Body of pancreas (tissue), 4 donors: ENCODE results near the gene DCANP1.

Experiments used
- CTCF ChIP-seq, 7 experiments: fragments of 450-650 bp in 4 of 7; fragments of 200-600 bp in 3 of 7; sonication (generic) in 3 of 7; IDR thresholded peaks; one replicate each; pipeline ENCODE4 v1.5.1; 2016 to 2019; ENCODE audit warnings: antibody characterized with exemption in 7 of 7
- POLR2A ChIP-seq, 3 donors: fragments of 450-650 bp; IDR thresholded peaks; one replicate each; pipeline ENCODE4 v1.6.1; 2016; ENCODE audit warnings: antibody characterized with exemption in 3 of 3, mild to moderate bottlenecking in 2 of 3

DNA sequence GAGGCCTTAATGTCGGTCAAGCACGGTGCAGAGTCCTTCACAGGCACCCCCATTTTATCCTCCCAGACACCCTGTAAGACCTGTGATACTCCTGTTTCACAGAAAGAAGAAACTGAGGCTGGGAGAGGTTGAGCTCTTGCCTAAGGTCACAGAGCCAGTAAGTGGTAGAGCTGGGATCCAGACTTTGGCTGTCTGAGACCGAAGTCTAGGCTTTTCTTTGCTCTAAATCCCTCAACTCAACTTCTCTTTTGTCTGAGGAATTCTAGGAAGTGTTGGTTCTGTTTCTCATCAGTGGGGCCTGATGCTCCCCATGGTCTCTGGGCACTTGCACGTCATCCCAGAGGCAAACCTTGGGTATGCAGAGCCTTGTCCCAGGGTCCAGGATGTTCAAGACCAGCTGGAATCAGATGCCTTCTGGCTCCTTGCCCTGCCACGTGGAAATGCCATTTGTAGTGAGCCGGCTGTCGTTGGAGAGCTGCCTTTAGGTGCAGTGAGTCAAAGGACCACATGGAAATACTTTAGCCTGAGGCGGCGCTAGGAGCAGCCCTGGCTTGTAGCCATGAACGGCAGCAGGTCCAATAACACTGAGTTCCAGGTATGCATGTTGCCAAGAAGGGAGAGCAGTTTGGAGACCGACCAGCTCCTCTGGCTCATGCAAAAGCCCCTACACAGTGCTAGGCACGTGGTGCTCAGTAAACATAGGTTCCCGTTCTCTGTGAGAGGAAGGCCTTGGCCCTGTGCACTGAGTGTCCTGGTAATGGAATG, 9.2 kb downstream of the DCANP1 start:
- TF ChIP-seq CTCF (IDR thresholded peaks at IDR 0.05) (peak in 1 of 7 experiments; percentile 20), POLR2A (IDR thresholded peaks at IDR 0.05) (no peak)
